ENCODE results near the gene HYAL2. TPM values are rescaled to one million over a fixed set of nuclear protein-coding genes. Genes with fewer than 3 reads are reported as not detected.

Gene HYAL2
- total and polyA plus RNA-seq, 3 donors from 2014 or later, result 58.6 to 111 (median 90.9) TPM

- no peaks in the 10 kb centered on the region for H3K36me3 ChIP-seq (ENCODE audit: low read depth, missing control alignments)
- TF ChIP-seq CTCF (IDR thresholded peaks at IDR 0.05), result no peak
- no peak for TF ChIP-seq POLR2A (IDR thresholded peaks at IDR 0.05)
- H3K9me3 ChIP-seq, result no peaks in the 10 kb centered on the region
- peak overlapping the region; percentile 12 to 36 for H3K4me3 ChIP-seq
- H3K27ac ChIP-seq, result no peak overlapping the region
- H3K4me1 ChIP-seq, result peaks cover 8% of the 10 kb centered on the region
- no peaks in the 10 kb centered on the region for H3K27me3 ChIP-seq
- intact Hi-C loops (cut with DNase I; ENCODE audit: low total_unique reads), result loop anchor here (10.0 kb wide), 1 partner anchor 81 kb away; the partner anchor contains the start of gene GNAT1
- no peak for DNase-seq
- WGBS, 2 donors, result 57 to 60% methylated on average over 37 to 78 of the region's 79 CpGs
Observed at GRCh38 chr3:50275996-50276761, 46.4 kb downstream of the HYAL2 start.

- Histone ChIP-seq H3K4me1 (peaks cover 8% of the 10 kb centered on the region), H3K36me3 (ENCODE audit: low read depth, missing control alignments) (no peaks in the 10 kb centered on the region), H3K27ac (no peak overlapping the region), H3K27me3 (no peaks in the 10 kb centered on the region), H3K4me3 (peak overlapping the region in 1 of 2 donors; percentile 36), H3K9me3 (no peaks in the 10 kb centered on the region)
- no peak for TF ChIP-seq POLR2A (IDR thresholded peaks at IDR 0.05)
- DNase-seq, result no peak
- 44 to 62% methylated on average over 26 to 65 of the region's 65 CpGs for WGBS, 2 donors
- intact Hi-C loops (cut with DNase I; ENCODE audit: low total_unique reads), result loop anchor here (10.0 kb wide), 1 partner anchor 81 kb away; the partner anchor contains the start of gene GNAT1
Observed at GRCh38 chr3:50275141-50275995, 47.2 kb downstream of the HYAL2 start.

GRCh38 chr3:50274371-50275104 lies 48.0 kb downstream of the HYAL2 start:
- no peaks in the 10 kb centered on the region for H3K9me3 ChIP-seq
- intact Hi-C loops (cut with DNase I; ENCODE audit: low total_unique reads), result loop anchor here (10.0 kb wide), 1 partner anchor 80 kb away; the partner anchor contains the start of gene GNAT1
- 38 to 52% methylated on average over 19 to 26 of the region's 26 CpGs for WGBS, 2 donors
- H3K27ac ChIP-seq, result no peak overlapping the region
- H3K27me3 ChIP-seq, result no peaks in the 10 kb centered on the region
- DNase-seq, result peak; percentile 74
- H3K4me1 ChIP-seq, result peaks cover 10% of the 10 kb centered on the region
- TF ChIP-seq POLR2A (IDR thresholded peaks at IDR 0.05) (no peak), CTCF (IDR thresholded peaks at IDR 0.05) (peak; percentile 33 to 68 (median 61))
- no peak overlapping the region for H3K4me3 ChIP-seq
- no peaks in the 10 kb centered on the region for H3K36me3 ChIP-seq (ENCODE audit: low read depth, missing control alignments)

GRCh38 chr3:50273689-50274065 lies 48.9 kb downstream of the HYAL2 start:
- H3K36me3 ChIP-seq (ENCODE audit: low read depth, missing control alignments), result no peaks in the 10 kb centered on the region
- DNase-seq, result no peak
- no peak for TF ChIP-seq POLR2A (IDR thresholded peaks at IDR 0.05)
- no peak for TF ChIP-seq CTCF (IDR thresholded peaks at IDR 0.05)
- intact Hi-C loops (cut with DNase I; ENCODE audit: low total_unique reads), result loop anchor here (10.0 kb wide), 1 partner anchor 79 kb away; the partner anchor contains the start of gene GNAT1
- H3K4me3 ChIP-seq, result peak overlapping the region in 1 of 2 donors; percentile 35
- WGBS, 2 donors, result 40 to 52% methylated on average over 27 to 31 of the region's 31 CpGs
- H3K27ac ChIP-seq, result no peak overlapping the region
- H3K4me1 ChIP-seq, result peaks cover 19% of the 10 kb centered on the region
- H3K9me3 ChIP-seq, result no peaks in the 10 kb centered on the region
- H3K27me3 ChIP-seq, result no peaks in the 10 kb centered on the region

Data from testis (tissue), 3 donors.